NCI-H1417 treated with DMSO at 0.1 percent for 48 hours (cell line): Measurements from ENCODE around the gene CD40LG.

ENCODE experiments used
- DNase-seq: peaks from one replicate; lab custom pipeline; 2025; lab: John Stamatoyannopoulos, UW

CD40LG gene

DNA sequence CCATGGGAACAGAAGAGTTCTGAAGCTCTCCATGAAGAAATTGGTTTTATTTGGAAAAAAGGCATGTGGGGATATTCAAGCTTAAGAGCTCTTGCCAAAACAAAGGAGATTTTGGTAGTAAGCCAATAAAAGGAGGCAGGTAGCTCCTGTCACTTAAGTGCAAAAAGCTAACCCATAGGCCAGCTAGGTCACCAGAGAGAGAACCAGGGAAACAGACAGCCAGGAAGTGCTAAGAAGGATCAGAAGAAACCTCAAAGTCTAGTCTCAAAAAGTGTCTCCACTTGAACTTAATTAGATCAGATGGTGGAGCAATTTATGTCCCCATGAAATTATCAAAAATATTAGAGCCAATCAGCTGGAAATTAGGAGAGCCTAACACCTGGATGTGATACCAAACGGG is 49.2 kb downstream of the CD40LG start:
- no peak for DNase-seq

DNA sequence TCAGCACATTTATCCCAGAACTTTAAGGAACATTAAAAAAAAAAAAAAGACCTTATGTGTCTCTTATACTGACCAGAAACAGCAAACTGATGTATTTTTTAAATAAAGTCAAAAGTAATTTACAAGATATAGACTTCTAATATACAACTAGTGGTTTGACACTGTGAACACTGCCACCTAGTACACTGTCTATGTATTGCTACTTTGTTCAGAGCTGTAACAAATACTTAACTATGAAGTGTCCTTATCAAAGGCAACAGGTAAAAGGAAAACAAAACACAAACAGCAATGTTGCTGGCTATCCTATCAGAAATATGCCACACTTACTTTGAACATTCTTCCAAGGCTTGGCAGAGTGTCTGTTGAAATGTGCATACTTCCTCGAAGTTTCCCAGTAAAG is 60.4 kb downstream of the CD40LG start:
- peak; percentile 17 for DNase-seq
